SK-N-SH treated with all-trans-retinoic acid at 6 μM for 48 hours (cell line): Measurements from ENCODE around the gene HES4.

Source experiments
- ARNTL ChIP-seq: fragments of 450-650 bp; formaldehyde crosslinking; IDR thresholded peaks from 2 replicates; pipeline ENCODE4 v1.5.0; 2020; ENCODE audit warnings: low read depth, mild to moderate bottlenecking, moderate library complexity, borderline replicate concordance
- BACH2 ChIP-seq: fragments of 250-450 bp; sonication (Bioruptor Pico); IDR thresholded peaks from 2 replicates; pipeline ENCODE4 v1.9.0; 2021; ENCODE audit warnings: mild to moderate bottlenecking, borderline replicate concordance
- CREB5 ChIP-seq: fragments of 250-450 bp; sonication (Bioruptor Pico); IDR thresholded peaks from 2 replicates; pipeline ENCODE4 v1.5.1; 2020; ENCODE audit warnings: low read depth, mild to moderate bottlenecking, moderate library complexity
- CSDC2 ChIP-seq: fragments of 250-450 bp; sonication (Bioruptor Pico); IDR thresholded peaks from 2 replicates; pipeline ENCODE4 v1.5.0; 2020; ENCODE audit warnings: mild to moderate bottlenecking, moderate library complexity
- GLIS3 ChIP-seq: fragments of 250-450 bp; sonication (Bioruptor Pico); IDR thresholded peaks from 2 replicates; pipeline ENCODE4 v1.5.0; 2020; ENCODE audit warnings: mild to moderate bottlenecking, moderate library complexity
- PATZ1 ChIP-seq: fragments of 250-450 bp; sonication (Bioruptor Pico); IDR thresholded peaks from 2 replicates; pipeline ENCODE4 v1.8.0; 2020; ENCODE audit warnings: mild to moderate bottlenecking, moderate library complexity, borderline replicate concordance
- POU6F1 ChIP-seq: fragments of 250-450 bp; sonication (Bioruptor Pico); IDR thresholded peaks from 2 replicates; pipeline ENCODE4 v1.8.0; 2021; ENCODE audit warnings: low read depth, mild to moderate bottlenecking, moderate library complexity, borderline replicate concordance
- PPARA ChIP-seq: fragments of 250-450 bp; sonication (Bioruptor Pico); IDR thresholded peaks from 2 replicates; pipeline ENCODE4 v1.5.0; 2020; ENCODE audit warnings: mild to moderate bottlenecking, borderline replicate concordance
- RARB ChIP-seq: fragments of 250-450 bp; sonication (Bioruptor Pico); IDR thresholded peaks from 2 replicates; pipeline ENCODE4 v1.8.0; 2021; ENCODE audit warnings: mild to moderate bottlenecking, moderate library complexity
- TCF4 ChIP-seq: fragments of 250-450 bp; sonication (Bioruptor Pico); IDR thresholded peaks from 2 replicates; pipeline ENCODE4 v1.8.0; 2021; ENCODE audit warnings: mild to moderate bottlenecking, moderate library complexity, borderline replicate concordance
- TOX ChIP-seq: fragments of 250-450 bp; sonication (Bioruptor Pico); IDR thresholded peaks from 2 replicates; pipeline ENCODE4 v1.8.0; 2021; ENCODE audit warnings: mild to moderate bottlenecking, moderate library complexity, borderline replicate concordance
- ZFP3 ChIP-seq: fragments of 250-450 bp; sonication (Bioruptor Pico); IDR thresholded peaks from 2 replicates; pipeline ENCODE4 v1.5.0; 2020; ENCODE audit warnings: mild to moderate bottlenecking, moderate library complexity
- ZFP30 ChIP-seq: fragments of 450-650 bp; formaldehyde crosslinking; IDR thresholded peaks from 2 replicates; pipeline ENCODE4 v1.5.0; 2022; ENCODE audit warnings: mild to moderate bottlenecking, moderate library complexity
- ZNF70 ChIP-seq: fragments of 450-650 bp; formaldehyde crosslinking; IDR thresholded peaks from 2 replicates; pipeline ENCODE4 v1.5.0; 2020; ENCODE audit warnings: mild to moderate bottlenecking, moderate library complexity

GRCh38 chr1:1027791-1028190, 27.9 kb upstream of the HES4 start:
- TF ChIP-seq RARB (CRISPR knock-in tag) (no peak), CREB5 (CRISPR knock-in tag) (no peak), ZFP3 (CRISPR knock-in tag) (no peak), POU6F1 (CRISPR knock-in tag) (no peak), CSDC2 (CRISPR knock-in tag) (no peak), PPARA (CRISPR knock-in tag) (no peak), ZFP30 (CRISPR knock-in tag) (no peak), ARNTL (CRISPR knock-in tag) (no peak), PATZ1 (no peak), BACH2 (CRISPR knock-in tag) (no peak), ZNF70 (no peak), TCF4 (CRISPR knock-in tag) (no peak), TOX (no peak), GLIS3 (no peak)
